ENCODE results near the gene ZNF557. TPM values are rescaled to one million over a fixed set of nuclear protein-coding genes. Genes with fewer than 3 reads are reported as not detected.
A peak's percentile ranks its signal among the peaks of the same experiment; 100 is the strongest.

The ZNF557 gene
- total and polyA plus RNA-seq, 10 of the 15 experiments (the other 5 are each of a cell fraction or from before 2014, with no cell fraction given): 3.9 to 12.1 (median 9.0) TPM

DNA sequence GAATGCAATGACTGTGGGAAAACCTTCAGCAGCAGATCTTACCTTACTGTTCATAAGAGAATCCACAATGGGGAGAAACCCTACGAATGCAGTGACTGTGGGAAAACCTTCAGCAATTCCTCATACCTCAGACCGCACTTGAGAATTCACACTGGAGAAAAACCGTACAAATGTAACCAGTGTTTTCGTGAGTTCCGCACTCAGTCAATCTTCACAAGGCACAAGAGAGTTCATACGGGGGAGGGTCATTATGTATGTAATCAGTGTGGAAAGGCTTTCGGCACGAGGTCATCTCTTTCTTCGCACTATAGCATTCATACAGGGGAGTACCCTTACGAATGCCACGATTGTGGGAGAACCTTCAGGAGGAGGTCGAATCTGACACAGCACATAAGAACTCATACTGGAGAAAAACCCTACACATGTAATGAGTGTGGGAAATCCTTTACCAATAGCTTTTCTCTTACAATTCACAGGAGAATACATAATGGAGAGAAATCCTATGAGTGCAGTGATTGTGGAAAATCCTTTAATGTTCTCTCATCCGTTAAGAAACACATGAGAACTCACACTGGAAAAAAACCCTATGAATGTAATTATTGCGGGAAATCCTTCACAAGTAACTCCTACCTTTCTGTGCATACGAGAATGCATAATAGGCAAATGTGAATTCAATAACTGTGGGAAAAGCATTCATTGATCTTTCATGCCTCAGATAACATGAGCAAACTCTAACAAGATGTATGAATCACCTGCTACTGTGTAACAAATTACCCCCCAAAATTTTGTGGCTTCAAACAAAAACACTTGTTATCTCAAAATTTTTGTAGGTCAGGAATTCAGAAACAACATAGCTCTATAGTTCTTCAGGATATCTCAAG lies 13.8 kb downstream of the ZNF557 start (continued):
- TF ChIP-seq RELB (IDR thresholded peaks at IDR 0.05; ENCODE audit: low read depth) (peak; percentile 61), CBFB (IDR thresholded peaks at IDR 0.05; ENCODE audit: low read depth) (no peak; the same call in 1 of the 2 replicates), CREB1 (IDR thresholded peaks at IDR 0.05; ENCODE audit: low read depth) (no peak), CHD4 (IDR thresholded peaks at IDR 0.05) (no peak), MAX (IDR thresholded peaks at IDR 0.05; ENCODE audit: low read depth, low read length) (no peak), RFX5 (IDR thresholded peaks at IDR 0.05; ENCODE audit: low read depth, low read length) (no peak), CBX3 (IDR thresholded peaks at IDR 0.05; ENCODE audit: borderline replicate concordance, low read depth) (no peak), USF2 (IDR thresholded peaks at IDR 0.05; ENCODE audit: borderline replicate concordance, low read depth, low read length) (no peak), KAT2A (conservative IDR thresholded peaks at IDR 0.05; ENCODE audit: control insufficient read depth, low read depth, low read length) (no peak), EGR1 (IDR thresholded peaks at IDR 0.05; ENCODE audit: borderline replicate concordance in 1 of 2, low read depth in 2 of 2, low read length in 2 of 2) (no peak), MEF2A (IDR thresholded peaks at IDR 0.05; ENCODE audit: insufficient read depth, low read depth, low read length) (no peak), BMI1 (IDR thresholded peaks at IDR 0.05; ENCODE audit: borderline replicate concordance) (no peak), NKRF (conservative IDR thresholded peaks at IDR 0.05) (no peak), NFXL1 (IDR thresholded peaks at IDR 0.05; ENCODE audit: borderline replicate concordance) (no peak)
- TF ChIP-seq, protein P1, sequence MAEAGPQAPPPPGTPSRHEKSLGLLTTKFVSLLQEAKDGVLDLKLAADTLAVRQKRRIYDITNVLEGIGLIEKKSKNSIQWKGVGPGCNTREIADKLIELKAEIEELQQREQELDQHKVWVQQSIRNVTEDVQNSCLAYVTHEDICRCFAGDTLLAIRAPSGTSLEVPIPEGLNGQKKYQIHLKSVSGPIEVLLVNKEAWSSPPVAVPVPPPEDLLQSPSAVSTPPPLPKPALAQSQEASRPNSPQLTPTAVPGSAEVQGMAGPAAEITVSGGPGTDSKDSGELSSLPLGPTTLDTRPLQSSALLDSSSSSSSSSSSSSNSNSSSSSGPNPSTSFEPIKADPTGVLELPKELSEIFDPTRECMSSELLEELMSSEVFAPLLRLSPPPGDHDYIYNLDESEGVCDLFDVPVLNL (IDR thresholded peaks at IDR 0.05; ENCODE audit: low read depth, low read length): no peak
- TF ChIP-seq, protein P2, sequence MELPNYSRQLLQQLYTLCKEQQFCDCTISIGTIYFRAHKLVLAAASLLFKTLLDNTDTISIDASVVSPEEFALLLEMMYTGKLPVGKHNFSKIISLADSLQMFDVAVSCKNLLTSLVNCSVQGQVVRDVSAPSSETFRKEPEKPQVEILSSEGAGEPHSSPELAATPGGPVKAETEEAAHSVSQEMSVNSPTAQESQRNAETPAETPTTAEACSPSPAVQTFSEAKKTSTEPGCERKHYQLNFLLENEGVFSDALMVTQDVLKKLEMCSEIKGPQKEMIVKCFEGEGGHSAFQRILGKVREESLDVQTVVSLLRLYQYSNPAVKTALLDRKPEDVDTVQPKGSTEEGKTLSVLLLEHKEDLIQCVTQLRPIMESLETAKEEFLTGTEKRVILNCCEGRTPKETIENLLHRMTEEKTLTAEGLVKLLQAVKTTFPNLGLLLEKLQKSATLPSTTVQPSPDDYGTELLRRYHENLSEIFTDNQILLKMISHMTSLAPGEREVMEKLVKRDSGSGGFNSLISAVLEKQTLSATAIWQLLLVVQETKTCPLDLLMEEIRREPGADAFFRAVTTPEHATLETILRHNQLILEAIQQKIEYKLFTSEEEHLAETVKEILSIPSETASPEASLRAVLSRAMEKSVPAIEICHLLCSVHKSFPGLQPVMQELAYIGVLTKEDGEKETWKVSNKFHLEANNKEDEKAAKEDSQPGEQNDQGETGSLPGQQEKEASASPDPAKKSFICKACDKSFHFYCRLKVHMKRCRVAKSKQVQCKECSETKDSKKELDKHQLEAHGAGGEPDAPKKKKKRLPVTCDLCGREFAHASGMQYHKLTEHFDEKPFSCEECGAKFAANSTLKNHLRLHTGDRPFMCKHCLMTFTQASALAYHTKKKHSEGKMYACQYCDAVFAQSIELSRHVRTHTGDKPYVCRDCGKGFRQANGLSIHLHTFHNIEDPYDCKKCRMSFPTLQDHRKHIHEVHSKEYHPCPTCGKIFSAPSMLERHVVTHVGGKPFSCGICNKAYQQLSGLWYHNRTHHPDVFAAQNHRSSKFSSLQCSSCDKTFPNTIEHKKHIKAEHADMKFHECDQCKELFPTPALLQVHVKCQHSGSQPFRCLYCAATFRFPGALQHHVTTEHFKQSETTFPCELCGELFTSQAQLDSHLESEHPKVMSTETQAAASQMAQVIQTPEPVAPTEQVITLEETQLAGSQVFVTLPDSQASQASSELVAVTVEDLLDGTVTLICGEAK (IDR thresholded peaks at IDR 0.05; ENCODE audit: borderline replicate concordance): peak; percentile 24; the same call in 1 of the 2 replicates
- TF ChIP-seq, protein P3, sequence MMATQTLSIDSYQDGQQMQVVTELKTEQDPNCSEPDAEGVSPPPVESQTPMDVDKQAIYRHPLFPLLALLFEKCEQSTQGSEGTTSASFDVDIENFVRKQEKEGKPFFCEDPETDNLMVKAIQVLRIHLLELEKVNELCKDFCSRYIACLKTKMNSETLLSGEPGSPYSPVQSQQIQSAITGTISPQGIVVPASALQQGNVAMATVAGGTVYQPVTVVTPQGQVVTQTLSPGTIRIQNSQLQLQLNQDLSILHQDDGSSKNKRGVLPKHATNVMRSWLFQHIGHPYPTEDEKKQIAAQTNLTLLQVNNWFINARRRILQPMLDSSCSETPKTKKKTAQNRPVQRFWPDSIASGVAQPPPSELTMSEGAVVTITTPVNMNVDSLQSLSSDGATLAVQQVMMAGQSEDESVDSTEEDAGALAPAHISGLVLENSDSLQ (IDR thresholded peaks at IDR 0.05): no peak
